Stimulated activated naive CD4-positive, alpha-beta T cell (primary cell): Measurements from ENCODE around the gene AKAP13.
A peak's percentile ranks its signal among the peaks of the same experiment; 100 is the strongest.

Source experiments
- DNase-seq, 6 experiments: peaks; one replicate each; lab custom pipeline; 2025; lab: John Stamatoyannopoulos, UW

The AKAP13 gene

GRCh38 chr15:85386261-85386660, 5.9 kb downstream of the AKAP13 start:
- no peak for DNase-seq

- DNase-seq: no peak
These were observed 8.3 kb downstream of the AKAP13 start for GRCh38 chr15:85388566-85389305.

- DNase-seq: no peak
These were observed 8.9 kb downstream of the AKAP13 start for GRCh38 chr15:85389306-85389650.

GRCh38 chr15:85389772-85390171, 9.4 kb downstream of the AKAP13 start:
- DNase-seq: no peak

GRCh38 chr15:85393210-85393609, 12.8 kb downstream of the AKAP13 start:
- DNase-seq: no peak

- no peak for DNase-seq
These were observed 14.3 kb downstream of the AKAP13 start for GRCh38 chr15:85394554-85395333.

- no peak for DNase-seq
These were observed 16.2 kb downstream of the AKAP13 start for GRCh38 chr15:85396554-85396953.

- no peak for DNase-seq
These were observed 16.7 kb downstream of the AKAP13 start for GRCh38 chr15:85397151-85397550.

GRCh38 chr15:85397926-85398325, 17.5 kb downstream of the AKAP13 start:
- DNase-seq: no peak

- DNase-seq: no peak
These were observed 18.4 kb downstream of the AKAP13 start for GRCh38 chr15:85398822-85399221.

GRCh38 chr15:85399627-85400026, 19.2 kb downstream of the AKAP13 start:
- no peak for DNase-seq

- no peak for DNase-seq
These were observed 20.2 kb downstream of the AKAP13 start for GRCh38 chr15:85400606-85401005.

- no peak for DNase-seq
These were observed 20.8 kb downstream of the AKAP13 start for GRCh38 chr15:85401108-85401774.

- no peak for DNase-seq
These were observed 21.9 kb downstream of the AKAP13 start for GRCh38 chr15:85402195-85402881.

GRCh38 chr15:85403745-85404144, 23.3 kb downstream of the AKAP13 start:
- no peak for DNase-seq

GRCh38 chr15:85404176-85404917, 23.9 kb downstream of the AKAP13 start:
- DNase-seq: no peak

- no peak for DNase-seq
These were observed 24.8 kb downstream of the AKAP13 start for GRCh38 chr15:85404918-85405866.

GRCh38 chr15:85406916-85407315, 26.5 kb downstream of the AKAP13 start:
- DNase-seq: no peak

- peak in 1 of 6 experiments; percentile 5 for DNase-seq
These were observed 27.2 kb downstream of the AKAP13 start for GRCh38 chr15:85407421-85408269.
